HUES64 (cell line): ENCODE measurements around the gene TMEM158.

Source experiments
- H3K27ac ChIP-seq: 2 replicates; pipeline ENCODE4 v1.7.0; 2013; ENCODE audit warnings: low read depth, low read length, inconsistent platforms
- H3K27me3 ChIP-seq: 2 replicates; pipeline ENCODE4 v1.6.1; 2013; ENCODE audit warnings: mild to moderate bottlenecking, low read length; ENCODE audit not compliant: insufficient read depth
- H3K36me3 ChIP-seq: 2 replicates; pipeline ENCODE4 v1.6.1; 2013; ENCODE audit warnings: mild to moderate bottlenecking, low read length; ENCODE audit not compliant: insufficient read depth
- H3K4me1 ChIP-seq: 2 replicates; pipeline ENCODE4 v1.6.1; 2013; ENCODE audit warnings: mild to moderate bottlenecking, low read length, moderate library complexity; ENCODE audit not compliant: insufficient read depth
- H3K4me3 ChIP-seq: 2 replicates; pipeline ENCODE4 v1.5.1; 2013; ENCODE audit warnings: mild to moderate bottlenecking, low read length, moderate library complexity
- H3K9ac ChIP-seq: 2 replicates; pipeline ENCODE4 v1.6.1; 2013; ENCODE audit warnings: mild to moderate bottlenecking, low read depth, low read length
- H3K9me3 ChIP-seq: 2 replicates; pipeline ENCODE4 v1.6.1; 2013; ENCODE audit warnings: low read depth, low read length; ENCODE audit not compliant: insufficient read depth
- WGBS: fragments of 150-250, 120-280 bp; methylation state at CpG from one replicate; pipeline ENCODE4 v1.1.7; 2013; ENCODE audit warnings: missing lambda C conversion rate; 5-methylcytosine and 5-hydroxymethylcytosine counted together

The TMEM158 gene

GRCh38 chr3:45253316-45253715 is 27.2 kb upstream of the TMEM158 start:
- Histone ChIP-seq H3K36me3 (no peaks in the 10 kb centered on the region), H3K27me3 (no peaks in the 10 kb centered on the region), H3K4me1 (peaks cover 4% of the 10 kb centered on the region; the same call in 1 of the 2 replicates), H3K9ac (no peak overlapping the region), H3K4me3 (no peak overlapping the region), H3K27ac (no peak overlapping the region), H3K9me3 (no peaks in the 10 kb centered on the region)
- 96% methylated on average over 3 of the region's 3 CpGs for WGBS

DNA sequence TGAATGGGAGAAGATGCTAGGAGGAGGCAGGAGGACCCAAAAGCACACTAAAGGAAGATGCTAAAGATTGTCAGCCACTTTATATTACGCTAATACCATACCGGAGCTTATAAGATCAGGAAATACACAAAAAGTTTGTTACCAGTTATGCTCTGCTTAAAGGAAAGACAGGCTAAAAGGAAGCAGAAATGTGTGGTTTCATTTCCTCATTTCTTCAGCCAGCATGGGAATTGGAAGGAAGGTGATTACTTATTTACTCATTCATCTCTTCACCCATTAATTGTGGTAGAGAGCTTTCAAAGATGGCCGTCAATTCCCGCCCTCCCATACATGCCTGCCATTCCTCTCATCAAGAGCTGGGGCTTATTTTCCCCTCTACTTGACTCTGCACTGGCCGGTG is 26.7 kb upstream of the TMEM158 start:
- no peaks in the 10 kb centered on the region for H3K9me3 ChIP-seq
- H3K4me1 ChIP-seq = peaks cover 4% of the 10 kb centered on the region
- no peak overlapping the region for H3K27ac ChIP-seq
- no peaks in the 10 kb centered on the region for H3K27me3 ChIP-seq
- no peak overlapping the region for H3K9ac ChIP-seq
- H3K36me3 ChIP-seq = no peaks in the 10 kb centered on the region
- WGBS = 95% methylated on average over 5 of the region's 5 CpGs
- no peak overlapping the region for H3K4me3 ChIP-seq

DNA sequence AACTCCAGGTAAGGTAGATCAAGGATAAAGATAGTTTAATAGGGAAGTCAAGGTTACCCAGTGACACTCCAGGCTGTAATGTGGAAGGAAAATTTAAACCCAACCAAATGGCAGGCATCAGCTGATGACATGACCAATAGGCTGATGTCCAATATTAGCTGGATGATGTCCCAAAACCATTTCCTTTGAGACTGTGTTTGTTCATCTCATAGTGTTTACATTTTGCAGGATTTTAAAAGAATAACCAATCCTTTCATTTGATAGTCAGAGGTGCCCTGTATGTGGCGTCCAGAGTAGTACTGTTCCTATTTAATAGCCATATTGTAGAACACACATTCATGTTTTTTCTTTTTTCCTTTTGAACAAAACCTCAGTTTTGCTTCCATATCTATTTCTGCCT is 23.3 kb upstream of the TMEM158 start:
- H3K4me1 ChIP-seq = peaks cover 8% of the 10 kb centered on the region; the same call in 1 of the 2 replicates
- H3K4me3 ChIP-seq = no peak overlapping the region
- no peak overlapping the region for H3K27ac ChIP-seq
- H3K9ac ChIP-seq = no peak overlapping the region
- no peaks in the 10 kb centered on the region for H3K9me3 ChIP-seq
- H3K27me3 ChIP-seq = no peaks in the 10 kb centered on the region
- H3K36me3 ChIP-seq = no peaks in the 10 kb centered on the region
- WGBS = 100% methylated on average over 1 of the region's 1 CpG

DNA sequence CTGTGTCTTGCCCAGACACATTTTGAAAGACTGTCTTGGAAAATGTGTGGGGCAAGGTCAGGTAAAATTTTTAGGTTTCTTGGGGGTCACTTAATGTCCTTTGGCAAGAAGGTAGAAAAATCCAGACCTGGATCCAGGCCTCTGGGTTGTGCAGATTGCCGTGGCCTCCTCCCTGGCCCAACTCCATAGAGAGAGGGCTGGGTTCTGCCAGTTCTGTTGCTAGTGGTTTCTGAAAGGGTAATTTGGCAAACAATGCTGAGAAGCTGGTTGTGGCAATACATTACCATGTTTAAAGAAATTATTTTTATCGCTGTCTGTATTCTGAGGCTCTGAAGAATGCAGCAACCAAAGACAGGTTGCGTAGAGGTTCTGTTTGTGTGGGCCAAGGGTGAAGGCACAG is 20.2 kb upstream of the TMEM158 start:
- H3K27ac ChIP-seq = no peak overlapping the region
- H3K4me1 ChIP-seq = peaks cover 8% of the 10 kb centered on the region; the same call in 1 of the 2 replicates
- H3K9me3 ChIP-seq = no peaks in the 10 kb centered on the region
- no peaks in the 10 kb centered on the region for H3K36me3 ChIP-seq
- no peak overlapping the region for H3K4me3 ChIP-seq
- H3K9ac ChIP-seq = no peak overlapping the region
- WGBS = 94% methylated on average over 3 of the region's 3 CpGs
- no peaks in the 10 kb centered on the region for H3K27me3 ChIP-seq

DNA sequence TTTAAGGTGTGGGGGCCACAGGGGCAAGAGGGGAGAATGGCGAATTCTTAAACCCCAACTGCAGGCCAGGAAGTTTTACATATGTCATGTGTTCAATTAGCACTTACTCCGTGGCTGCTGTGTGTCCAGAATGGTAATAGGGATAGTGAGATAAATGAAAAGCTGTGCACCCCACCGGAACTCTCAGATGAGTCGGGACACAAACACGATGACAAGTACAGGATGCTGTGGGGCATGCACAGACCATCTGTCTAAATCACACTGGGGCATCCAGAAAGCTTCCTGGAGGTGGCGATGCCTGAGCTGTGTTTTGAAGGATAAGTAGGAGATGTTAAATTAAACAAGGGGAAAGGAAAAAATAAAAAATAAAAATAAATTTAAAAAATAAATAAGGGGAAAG is 18.3 kb upstream of the TMEM158 start:
- Histone ChIP-seq H3K4me1 (peaks cover 8% of the 10 kb centered on the region; the same call in 1 of the 2 replicates), H3K36me3 (no peaks in the 10 kb centered on the region), H3K27ac (no peak overlapping the region), H3K9me3 (no peaks in the 10 kb centered on the region), H3K27me3 (no peaks in the 10 kb centered on the region), H3K4me3 (no peak overlapping the region), H3K9ac (no peak overlapping the region)
- WGBS = 82% methylated on average over 6 of the region's 6 CpGs

DNA sequence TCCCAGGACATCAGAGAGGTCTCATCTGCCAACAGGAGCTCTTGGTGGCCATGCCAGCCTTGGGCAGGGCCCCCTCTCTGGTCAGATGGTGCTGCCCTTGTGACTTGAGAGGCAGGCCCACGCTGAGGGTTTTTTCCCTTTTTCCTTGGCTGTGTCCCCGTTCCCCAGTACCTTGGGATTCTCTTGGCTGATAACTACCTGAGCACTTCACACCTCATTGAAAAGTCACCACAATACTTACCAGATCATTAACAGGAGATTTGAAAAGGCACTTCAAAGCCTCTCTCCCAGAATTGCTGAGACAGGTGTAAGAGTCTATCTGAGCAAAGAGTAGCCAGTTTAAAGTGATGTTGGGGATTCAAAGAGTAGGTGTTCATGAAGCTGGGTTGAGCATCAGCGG is 15.1 kb upstream of the TMEM158 start:
- Histone ChIP-seq H3K27ac (no peak overlapping the region), H3K27me3 (no peaks in the 10 kb centered on the region), H3K9ac (no peak overlapping the region), H3K4me1 (no peaks in the 10 kb centered on the region), H3K36me3 (no peaks in the 10 kb centered on the region), H3K9me3 (no peaks in the 10 kb centered on the region), H3K4me3 (no peak overlapping the region)
- 61% methylated on average over 3 of the region's 3 CpGs for WGBS

DNA sequence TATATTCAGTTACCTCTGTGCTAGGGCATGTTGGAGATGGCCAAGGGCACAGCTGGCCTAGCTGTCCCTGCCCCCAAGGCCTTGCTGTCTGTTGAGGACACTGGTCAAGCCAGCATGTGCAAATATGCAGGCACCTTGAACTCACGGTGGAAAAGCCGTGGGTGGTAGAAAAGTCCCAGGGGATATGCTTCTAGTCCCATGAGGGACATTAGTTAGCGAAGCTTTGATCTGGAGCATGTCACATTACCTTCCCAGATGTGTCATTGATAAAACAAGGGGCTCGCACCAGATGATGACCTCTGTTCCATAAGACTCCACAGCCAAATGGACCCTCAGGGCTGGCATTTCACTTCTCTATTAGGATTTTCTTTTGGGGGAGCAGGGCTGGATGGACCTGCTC is 14.2 kb upstream of the TMEM158 start:
- H3K9me3 ChIP-seq = no peaks in the 10 kb centered on the region
- H3K27me3 ChIP-seq = no peaks in the 10 kb centered on the region
- H3K4me3 ChIP-seq = no peak overlapping the region
- no peaks in the 10 kb centered on the region for H3K4me1 ChIP-seq
- no peak overlapping the region for H3K9ac ChIP-seq
- H3K27ac ChIP-seq = no peak overlapping the region
- 78% methylated on average over 4 of the region's 4 CpGs for WGBS
- H3K36me3 ChIP-seq = no peaks in the 10 kb centered on the region

DNA sequence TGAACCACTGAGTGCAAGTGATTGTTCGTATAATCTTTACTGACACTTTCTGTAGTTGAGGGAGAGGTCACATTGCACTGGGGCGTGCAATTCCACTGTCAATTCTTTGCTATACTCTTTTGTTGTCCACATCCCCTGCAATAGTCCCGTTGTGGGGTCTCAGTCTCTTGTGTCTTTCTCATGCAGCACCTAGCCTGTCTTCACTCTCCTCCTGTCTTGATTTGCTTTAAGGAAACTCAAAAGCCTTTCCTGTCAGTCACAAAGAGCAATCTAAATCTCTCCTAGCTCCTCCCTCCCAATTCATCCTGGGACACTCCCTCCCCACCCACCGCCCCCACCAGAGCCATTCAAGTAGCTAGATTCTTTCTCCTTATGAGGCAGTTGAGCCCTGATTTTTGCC is 13.2 kb upstream of the TMEM158 start:
- Histone ChIP-seq H3K9me3 (no peaks in the 10 kb centered on the region), H3K4me1 (no peaks in the 10 kb centered on the region), H3K9ac (no peak overlapping the region), H3K27ac (no peak overlapping the region), H3K4me3 (no peak overlapping the region), H3K36me3 (no peaks in the 10 kb centered on the region), H3K27me3 (no peaks in the 10 kb centered on the region)
- 84% methylated on average over 4 of the region's 4 CpGs for WGBS

DNA sequence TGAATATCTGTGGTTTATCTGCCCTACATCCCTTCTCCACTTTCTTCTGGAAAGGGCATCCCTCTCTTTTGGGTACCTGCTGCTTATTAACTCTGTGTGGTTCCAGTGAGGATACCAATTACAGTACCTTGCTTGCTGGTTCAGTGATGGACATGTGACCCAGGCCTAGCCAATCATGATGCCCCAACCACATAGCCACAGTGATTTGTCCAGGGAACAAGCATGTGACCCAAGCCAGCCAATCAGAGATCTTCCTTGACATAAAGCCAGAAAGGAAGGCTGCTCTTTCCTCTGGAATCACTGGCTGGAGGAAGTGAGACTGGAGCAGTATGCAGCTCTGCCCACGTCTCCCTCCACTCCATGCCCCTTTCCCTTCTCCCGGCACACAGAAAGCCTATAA is 10.9 kb upstream of the TMEM158 start:
- H3K27me3 ChIP-seq = no peaks in the 10 kb centered on the region
- H3K4me3 ChIP-seq = no peak overlapping the region
- no peaks in the 10 kb centered on the region for H3K36me3 ChIP-seq
- H3K9me3 ChIP-seq = no peaks in the 10 kb centered on the region
- peaks cover 6% of the 10 kb centered on the region for H3K4me1 ChIP-seq
- no peak overlapping the region for H3K9ac ChIP-seq
- 100% methylated on average over 2 of the region's 2 CpGs for WGBS
- no peak overlapping the region for H3K27ac ChIP-seq

DNA sequence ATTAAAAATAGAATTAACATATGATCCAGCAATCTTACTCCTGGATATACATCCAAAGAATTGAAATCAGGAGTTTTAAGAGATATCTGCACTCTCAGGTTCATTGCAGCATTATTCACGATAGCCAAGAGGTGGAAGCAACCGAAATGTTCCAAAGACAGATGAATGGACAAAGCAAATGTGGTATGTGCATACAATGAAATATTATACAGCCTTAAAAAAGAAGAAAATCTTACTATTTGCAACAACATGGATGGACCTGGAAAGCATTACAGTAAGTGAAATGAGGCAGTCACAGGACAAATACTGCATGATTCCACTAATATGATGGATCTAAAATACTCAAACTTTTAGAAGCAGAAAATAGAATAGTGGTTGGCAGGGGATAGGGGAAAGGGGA is 9.3 kb upstream of the TMEM158 start:
- no peaks in the 10 kb centered on the region for H3K27me3 ChIP-seq
- 98% methylated on average over 2 of the region's 2 CpGs for WGBS

GRCh38 chr3:45234250-45234649 is 8.2 kb upstream of the TMEM158 start:
- no CpG with 5 or more reads among the region's 1 CpG for WGBS
- Histone ChIP-seq H3K27me3 (no peaks in the 10 kb centered on the region), H3K4me1 (peaks cover 6% of the 10 kb centered on the region), H3K4me3 (no peak overlapping the region), H3K36me3 (no peaks in the 10 kb centered on the region), H3K9me3 (no peaks in the 10 kb centered on the region), H3K27ac (no peak overlapping the region), H3K9ac (no peak overlapping the region)

More for the DNA sequence above, 9.3 kb upstream of the TMEM158 start:
- Histone ChIP-seq H3K36me3 (no peaks in the 10 kb centered on the region), H3K4me3 (no peak overlapping the region), H3K9ac (no peak overlapping the region), H3K9me3 (no peaks in the 10 kb centered on the region), H3K27ac (no peak overlapping the region), H3K4me1 (peaks cover 6% of the 10 kb centered on the region)

DNA sequence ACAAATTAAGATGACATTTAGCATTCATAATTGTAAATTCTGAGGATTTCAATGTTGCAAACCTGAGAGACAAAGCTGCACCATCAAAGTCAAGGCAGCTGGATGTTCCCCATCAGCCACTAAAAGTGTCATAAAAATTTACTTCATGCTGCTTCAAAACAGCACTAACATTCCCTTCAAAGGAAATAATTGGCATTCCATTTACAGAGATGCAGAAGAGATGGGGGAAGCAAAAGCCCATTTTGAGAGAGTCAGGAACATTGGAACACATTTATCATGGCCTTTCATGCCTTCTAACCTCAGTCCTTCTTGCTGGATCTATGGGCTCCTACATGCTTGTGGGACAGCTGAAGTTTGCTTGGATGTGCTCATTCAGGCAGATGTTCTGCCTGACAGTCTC is 6.4 kb upstream of the TMEM158 start:
- H3K4me3 ChIP-seq = no peak overlapping the region
- peaks cover 11% of the 10 kb centered on the region for H3K4me1 ChIP-seq
- no peaks in the 10 kb centered on the region for H3K36me3 ChIP-seq
- no peaks in the 10 kb centered on the region for H3K9me3 ChIP-seq
- no peak overlapping the region for H3K27ac ChIP-seq
- no peak overlapping the region for H3K9ac ChIP-seq
- H3K27me3 ChIP-seq = no peaks in the 10 kb centered on the region
